Stimulated activated CD4-positive, alpha-beta T cell treated with anti-CD3 and anti-CD28 coated beads, Interleukin-4, amount 100 ng/mL, for 4 hours (primary cell): ENCODE data around the gene FECH.

Experiments used
- DNase-seq, 2 experiments: peaks; one replicate each; pipeline ENCODE4 v3.0.0-alpha.2; 2020

Gene FECH

GRCh38 chr18:57576316-57576715 is 10.2 kb downstream of the FECH start:
- DNase-seq = no peak

GRCh38 chr18:57575542-57575941 is 11.0 kb downstream of the FECH start:
- no peak for DNase-seq

- DNase-seq = no peak
Measured at GRCh38 chr18:57574866-57575265, 11.6 kb downstream of the FECH start.

- no peak for DNase-seq
Measured at GRCh38 chr18:57570162-57570561, 16.3 kb downstream of the FECH start.

GRCh38 chr18:57569133-57569532 is 17.4 kb downstream of the FECH start:
- DNase-seq = no peak

- DNase-seq = no peak
Measured at GRCh38 chr18:57561728-57562423, 24.6 kb downstream of the FECH start.

- DNase-seq = no peak
Measured at GRCh38 chr18:57561261-57561660, 25.2 kb downstream of the FECH start.

GRCh38 chr18:57559314-57559713 is 27.2 kb downstream of the FECH start:
- no peak for DNase-seq

- DNase-seq = no peak
Measured at GRCh38 chr18:57555134-57555533, 31.4 kb downstream of the FECH start.

GRCh38 chr18:57550510-57550909 is 36.0 kb downstream of the FECH start:
- no peak for DNase-seq

- no peak for DNase-seq
Measured at GRCh38 chr18:57547260-57547659, 39.2 kb downstream of the FECH start.

GRCh38 chr18:57544936-57545660 is 41.4 kb downstream of the FECH start:
- no peak for DNase-seq

GRCh38 chr18:57543560-57543959 is 42.9 kb downstream of the FECH start:
- DNase-seq = no peak

- DNase-seq = no peak
Measured at GRCh38 chr18:57542812-57543427, 43.6 kb downstream of the FECH start.

- DNase-seq = no peak
Measured at GRCh38 chr18:57542126-57542525, 44.4 kb downstream of the FECH start.

- DNase-seq = no peak
Measured at GRCh38 chr18:57539702-57540101, 46.8 kb downstream of the FECH start.

GRCh38 chr18:57538614-57539013 is 47.9 kb downstream of the FECH start:
- no peak for DNase-seq

GRCh38 chr18:57534511-57534909 is 52.0 kb downstream of the FECH start:
- no peak for DNase-seq

- DNase-seq = no peak
Measured at GRCh38 chr18:57533868-57534510, 52.5 kb downstream of the FECH start.

GRCh38 chr18:57533006-57533867 is 53.3 kb downstream of the FECH start:
- DNase-seq = no peak

- DNase-seq = no peak
Measured at GRCh38 chr18:57529151-57529550, 57.4 kb downstream of the FECH start.

- DNase-seq = no peak
Measured at GRCh38 chr18:57527556-57528229, 58.8 kb downstream of the FECH start.
